HepG2 (cell line): ENCODE measurements around the gene C16orf86. TPM values are rescaled to one million over a fixed set of nuclear protein-coding genes. Genes with fewer than 3 reads are reported as not detected.

Experiments used
- ATAC-seq: fragments of 200-7000 bp; cut with Tn5 transposase; 3 replicates; pipeline ENCODE4 v1.9.1; 2020; ENCODE audit warnings: mild to moderate bottlenecking, moderate library complexity
- BruUV-seq: library from RNA; stranded (reverse); fragments of 400-500 nt; replicated peaks from 2 replicates; lab custom pipeline; 2021; lab: Mats Ljungman, UMichigan
- CTCF ChIA-PET: fragments of 300-600 bp; formaldehyde crosslinking; extraction: SDS; loops from one replicate; lab custom pipeline; 2021; ENCODE audit warnings: low total read pairs, inconsistent platforms, low intra/inter-chr PET ratio; lab: Yijun Ruan, JAX
- POLR2A ChIA-PET: fragments of 350-600 bp; sonication (Branson Sonifier 250); formaldehyde crosslinking; loops from one replicate; lab custom pipeline; 2020; ENCODE audit warnings: antibody characterized with exemption, inconsistent platforms; lab: Yijun Ruan, JAX
- DNase-seq: peaks from one replicate; pipeline ENCODE4 v3.0.0-alpha.2; 2015; ENCODE audit warnings: low spot score
- FAIRE-seq: peaks from 3 replicates; lab custom pipeline; 2011; peaks lifted over from hg19 to GRCh38; lab: Jason Lieb, UNC
- H2AFZ ChIP-seq: one replicate; pipeline ENCODE4 v1.6.1; 2011; ENCODE audit warnings: low read length, inconsistent platforms
- H3K27ac ChIP-seq: fragments of 300-600 bp; 3 replicates; pipeline ENCODE4 v1.8.0; 2011; ENCODE audit warnings: mixed run types, mild to moderate bottlenecking, mixed read lengths, low read length, inconsistent platforms; ENCODE audit not compliant: insufficient read depth; ENCODE audit errors: extremely low read length
- H3K27me3 ChIP-seq, 2 experiments: fragments of 200-600 bp in 1 of 2; 2 replicates in 1 of 2; 3 replicates in 1 of 2; pipeline versions ENCODE4 v1.6.0 to v1.8.0; 2011; ENCODE audit warnings: low read length in 2 of 2, mild to moderate bottlenecking in 2 of 2, moderate library complexity in 2 of 2, inconsistent platforms in 1 of 2; ENCODE audit not compliant: insufficient read depth in 2 of 2, control insufficient read depth in 1 of 2
- H3K36me3 ChIP-seq, 2 experiments: fragments of 200-600 bp in 1 of 2; replicated peaks in 1 of 2; 2 replicates in 1 of 2; 3 replicates in 1 of 2; pipeline versions ENCODE4 v1.5.1 to v1.8.0; 2011; ENCODE audit warnings: low read length in 2 of 2, inconsistent platforms in 1 of 2; ENCODE audit not compliant: insufficient read depth in 2 of 2, control insufficient read depth in 1 of 2
- H3K4me1 ChIP-seq: 2 replicates; pipeline ENCODE4 v1.5.1; 2012; ENCODE audit warnings: low read length, inconsistent platforms; ENCODE audit not compliant: insufficient read depth
- H3K4me2 ChIP-seq: 2 replicates; pipeline ENCODE4 v1.6.0; 2011; ENCODE audit warnings: low read depth, low read length, inconsistent platforms
- H3K4me3 ChIP-seq, 3 experiments: fragments of 200-600 bp in 1 of 3; sonication (generic), shearing (Covaris generic) in 1 of 3; replicated peaks in 1 of 3; 2 replicates each; pipeline ENCODE4 v1.5.1; 2011 to 2016; ENCODE audit warnings: low read length in 3 of 3, inconsistent platforms in 2 of 3, low read depth in 2 of 3, mild to moderate bottlenecking in 2 of 3, control low read depth in 1 of 3, mixed read lengths in 1 of 3; ENCODE audit not compliant: insufficient read depth in 1 of 3
- H3K79me2 ChIP-seq: one replicate; pipeline ENCODE4 v1.6.1; 2011; ENCODE audit warnings: low read length, inconsistent platforms; ENCODE audit not compliant: insufficient read depth
- H3K9ac ChIP-seq: 2 replicates; pipeline ENCODE4 v1.6.0; 2011; ENCODE audit warnings: mild to moderate bottlenecking, low read depth, low read length, inconsistent platforms; ENCODE audit not compliant: insufficient read depth
- H3K9me3 ChIP-seq: 2 replicates; pipeline ENCODE4 v1.5.1; 2012; ENCODE audit warnings: mild to moderate bottlenecking, low read length
- H4K20me1 ChIP-seq: 2 replicates; pipeline ENCODE4 v1.6.0; 2011; ENCODE audit warnings: inconsistent platforms, mild to moderate bottlenecking, low read length, moderate library complexity; ENCODE audit not compliant: insufficient read depth
- ARID2 ChIP-seq: sonication (generic); formaldehyde crosslinking; IDR thresholded peaks from 2 replicates; pipeline ENCODE4 v1.8.1; 2022; ENCODE audit warnings: mild to moderate bottlenecking, missing genetic modification reagents, borderline replicate concordance
- HNRNPH1 ChIP-seq: fragments of 200-400 bp; formaldehyde crosslinking; optimal IDR thresholded peaks from 2 replicates; pipeline ENCODE3; 2017; ENCODE audit warnings: mild to moderate bottlenecking, low read depth, low read length
- HNRNPL ChIP-seq: fragments of 200-400 bp; formaldehyde crosslinking; IDR thresholded peaks from 2 replicates; pipeline ENCODE4 v1.6.1; 2017; ENCODE audit warnings: mild to moderate bottlenecking, low read depth, low read length
- KDM2A ChIP-seq: sonication (generic); formaldehyde crosslinking; IDR thresholded peaks from 2 replicates; pipeline ENCODE4 v1.4.0; 2020; ENCODE audit warnings: low read depth, missing genetic modification reagents, borderline replicate concordance
- KDM6A ChIP-seq: IDR thresholded peaks from 2 replicates; pipeline ENCODE4 v1.6.1; 2016; ENCODE audit warnings: low read depth
- KLF16 ChIP-seq, 2 experiments: sonication (generic) in 1 of 2; formaldehyde crosslinking in 1 of 2; IDR thresholded peaks; 2 replicates each; pipeline versions ENCODE4 v1.6.1 to v1.8.0; 2016 to 2023; ENCODE audit warnings: missing genetic modification reagents in 2 of 2, missing compliant biosample characterization in 1 of 2
- MIXL1 ChIP-seq: IDR thresholded peaks from 2 replicates; pipeline ENCODE4 v1.6.1; 2016
- MXI1 ChIP-seq: IDR thresholded peaks from 3 replicates; pipeline ENCODE4 v1.6.1; 2012; ENCODE audit warnings: low read depth, low read length, inconsistent platforms, borderline replicate concordance
- PLRG1 ChIP-seq: fragments of 450-650 bp; conservative IDR thresholded peaks from 2 replicates; pipeline ENCODE4 v1.6.1; 2016
- RXRA ChIP-seq: sonication (generic); formaldehyde crosslinking; IDR thresholded peaks from 2 replicates; pipeline ENCODE4 v1.5.1; 2020; ENCODE audit warnings: missing genetic modification reagents
- SRSF1 ChIP-seq: fragments of 200-400 bp; formaldehyde crosslinking; optimal IDR thresholded peaks from 2 replicates; pipeline ENCODE3; 2017; ENCODE audit warnings: mild to moderate bottlenecking, low read depth, low read length, moderate library complexity
- ZFP1 ChIP-seq: IDR thresholded peaks from 2 replicates; pipeline ENCODE4 v1.6.1; 2016
- ZNF343 ChIP-seq: sonication (generic); formaldehyde crosslinking; IDR thresholded peaks from 2 replicates; pipeline ENCODE4 v1.4.0; 2020; ENCODE audit warnings: mild to moderate bottlenecking, missing genetic modification reagents
- ZNF550 ChIP-seq: sonication (generic); formaldehyde crosslinking; IDR thresholded peaks from 2 replicates; pipeline ENCODE4 v1.4.0; 2020; ENCODE audit warnings: mild to moderate bottlenecking, missing genetic modification reagents, borderline replicate concordance
- ZNF572 ChIP-seq: sonication (generic); formaldehyde crosslinking; IDR thresholded peaks from 2 replicates; pipeline ENCODE4 v1.5.1; 2020; ENCODE audit warnings: mild to moderate bottlenecking, missing genetic modification reagents
- ZNF777 ChIP-seq: sonication (generic); formaldehyde crosslinking; IDR thresholded peaks from 2 replicates; pipeline ENCODE4 v1.4.0; 2020; ENCODE audit warnings: missing genetic modification reagents
- ZNF879 ChIP-seq: sonication (generic); formaldehyde crosslinking; IDR thresholded peaks from 2 replicates; pipeline ENCODE4 v1.8.1; 2023; ENCODE audit warnings: missing genetic modification reagents
- WGBS: methylation state at CpG from one replicate; pipeline ENCODE4 v1.1.6; 2017; ENCODE audit warnings: low lambda C conversion rate; 5-methylcytosine and 5-hydroxymethylcytosine counted together
- in situ Hi-C: cut with HindIII; loops from 2 replicates; pipeline ENCODE4 v1.10.0; 2017; ENCODE audit warnings: low pct_unique_long_range_greater_than_20kb; ENCODE audit not compliant: extremely low pct_ligation_motif_present
- intact Hi-C: fragments of 100-400 bp; cut with micrococcal nuclease; formaldehyde crosslinking; loops from one replicate; pipeline ENCODE4 v1.10.0; 2022; ENCODE audit not compliant: unreplicated experiment
- polyA plus RNA-seq, 8 experiments: library from polyadenylated mRNA; depleted of rRNA in 3 of 8; stranded (reverse) in 7 of 8; unstranded in 1 of 8; fragments of >200 nt; fragmentation: Illumina TruSeq in 4 of 8; extraction: Trizol in 4 of 8; gene quantifications; 2 replicates each; pipeline versions ENCODE4 v1.2.1 to v1.2.3, GENCODE V29; 2011 to 2016; ENCODE audit warnings: low read depth in 4 of 8, missing spikeins in 1 of 8, mixed read lengths in 1 of 8; ENCODE audit not compliant: insufficient read depth in 1 of 8
- total RNA-seq, 5 experiments: library from RNA; depleted of rRNA; stranded (reverse); fragments of >200 nt; fragmentation: Illumina TruSeq; extraction: Trizol; gene quantifications; 2 replicates each; pipeline ENCODE4 v1.2.3, GENCODE V29; 2016; ENCODE audit warnings: low read depth in 1 of 5
- TF ChIP-seq, protein P1 (sequence below), 2 experiments: sonication (generic) in 1 of 2; formaldehyde crosslinking in 1 of 2; IDR thresholded peaks; 2 replicates each; pipeline versions ENCODE4 v1.5.1 to v1.6.1; 2011 to 2020; ENCODE audit warnings: borderline replicate concordance in 1 of 2, low read depth in 1 of 2, low read length in 1 of 2, mild to moderate bottlenecking in 1 of 2, missing genetic modification reagents in 1 of 2, moderate library complexity in 1 of 2
- TF ChIP-seq, protein P2 (sequence below): sonication (generic); formaldehyde crosslinking; IDR thresholded peaks from 2 replicates; pipeline ENCODE4 v1.5.0; 2020; ENCODE audit warnings: mild to moderate bottlenecking, missing genetic modification reagents
- TF ChIP-seq, protein P3 (sequence below): sonication (generic); formaldehyde crosslinking; IDR thresholded peaks from 2 replicates; pipeline ENCODE4 v1.5.1; 2020; ENCODE audit warnings: missing genetic modification reagents, mild to moderate bottlenecking, borderline replicate concordance

The C16orf86 gene
- total and polyA plus RNA-seq, 2 of the 13 experiments (the other 11 are each of a cell fraction or from before 2014, with no cell fraction given), result 1.5 to 3.1 TPM

DNA sequence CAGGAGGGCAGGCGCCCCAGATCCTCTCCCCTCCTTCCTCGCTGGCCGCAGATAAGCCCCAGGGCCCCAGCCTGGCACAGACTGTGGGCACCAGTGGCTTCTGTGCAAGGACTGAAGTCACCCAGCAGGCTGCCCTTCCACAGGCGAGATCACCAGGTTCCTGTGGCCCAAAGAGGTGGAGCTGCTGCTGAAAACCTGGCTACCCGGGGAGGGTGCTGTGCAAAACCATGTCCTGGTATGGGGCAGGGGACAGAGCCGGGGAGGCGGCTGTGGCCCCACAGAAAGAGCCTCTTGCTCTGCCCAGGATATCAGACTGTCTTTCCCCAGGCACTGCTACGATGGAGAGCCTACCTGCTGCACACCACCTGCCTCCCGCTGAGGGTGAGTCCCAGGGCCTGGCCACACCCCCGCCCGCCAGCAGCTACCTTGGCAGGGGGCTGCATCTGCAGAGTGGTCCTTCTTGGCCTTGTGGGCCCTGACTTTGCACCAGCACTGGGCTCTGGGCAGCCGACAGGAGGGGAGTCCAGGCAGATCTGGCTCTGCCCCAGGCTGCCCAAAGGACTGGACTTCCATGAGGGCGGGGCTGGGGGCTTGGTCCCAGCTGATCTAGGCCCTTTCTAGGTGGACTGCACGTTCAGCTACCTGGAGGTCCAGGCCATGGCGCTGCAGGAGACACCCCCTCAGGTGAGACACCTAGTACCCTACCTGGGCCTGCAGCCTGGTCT, 21.1 kb upstream of the C16orf86 start:
- Histone ChIP-seq H3K9ac (peak overlapping the region; percentile 11; the same call in 1 of the 2 replicates), H3K9me3 (no peaks in the 10 kb centered on the region), H3K4me2 (peak overlapping the region; percentile 99), H3K27ac (no peak overlapping the region), H2AFZ (no peak overlapping the region), H4K20me1 (peaks cover under 1% of the 10 kb centered on the region; the same call in 1 of the 2 replicates), H3K4me1 (peaks cover 32% of the 10 kb centered on the region), H3K79me2 (no peaks in the 10 kb centered on the region), H3K4me3 (peak overlapping the region; percentile 47 to 71 (median 65); a peak in 3 of 6 replicates), H3K27me3 (peaks cover 18 to 54% of the 10 kb centered on the region in 2 experiments), H3K36me3 (no peaks in the 10 kb centered on the region)
- CTCF ChIA-PET, result interaction anchor here (1.0 to 6.2 kb wide), 5 partner anchors 22 to 152 kb away, joined by 4 to 52 read pairs (median 8); partner anchors contain the start of gene CTCF
- in situ Hi-C loops (loop anchor here (5.0 kb wide), 1 partner anchor 98 kb away; no protein-coding TSS in a partner anchor), intact Hi-C loops (no loop called here)
- FAIRE-seq (no peak), ATAC-seq (peak; percentile 3), DNase-seq (no peak)
- no TSS peak for BruUV-seq
- POLR2A ChIA-PET, result no interaction called here
- WGBS, result 70% methylated on average over 10 of the region's 15 CpGs
- TF ChIP-seq ZFP1, result no peak
- TF ChIP-seq ARID2 (CRISPR knock-in tag), result no peak
- TF ChIP-seq ZNF343, result 0 out of 2 replicates have a peak, but pooled peaks have one; percentile 17
- TF ChIP-seq, protein P1, sequence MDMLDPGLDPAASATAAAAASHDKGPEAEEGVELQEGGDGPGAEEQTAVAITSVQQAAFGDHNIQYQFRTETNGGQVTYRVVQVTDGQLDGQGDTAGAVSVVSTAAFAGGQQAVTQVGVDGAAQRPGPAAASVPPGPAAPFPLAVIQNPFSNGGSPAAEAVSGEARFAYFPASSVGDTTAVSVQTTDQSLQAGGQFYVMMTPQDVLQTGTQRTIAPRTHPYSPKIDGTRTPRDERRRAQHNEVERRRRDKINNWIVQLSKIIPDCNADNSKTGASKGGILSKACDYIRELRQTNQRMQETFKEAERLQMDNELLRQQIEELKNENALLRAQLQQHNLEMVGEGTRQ (IDR thresholded peaks at IDR 0.05; ENCODE audit: low read depth, low read length), result no peak
- TF ChIP-seq, protein P1 (CRISPR knock-in tag; IDR thresholded peaks at IDR 0.05; ENCODE audit: borderline replicate concordance), result no peak
- TF ChIP-seq MXI1, result 0 out of 3 replicates have a peak, but pooled peaks have one; percentile 3
- no peak for TF ChIP-seq MIXL1 (CRISPR knock-in tag)
- TF ChIP-seq ZNF550, result no peak
- TF ChIP-seq KLF16 (CRISPR knock-in tag; IDR thresholded peaks at IDR 0.05), result 0 out of 4 replicates have a peak, but pooled peaks of 1 of the 2 experiments have one; percentile 29
- TF ChIP-seq KDM2A (CRISPR knock-in tag), result 0 out of 2 replicates have a peak, but pooled peaks have one; percentile 31
- no peak for TF ChIP-seq ZNF777 (CRISPR knock-in tag)
- peak; percentile 89; the same call in 1 of the 2 replicates for TF ChIP-seq ZNF572
- TF ChIP-seq HNRNPH1, result no peak
- TF ChIP-seq, protein P2, sequence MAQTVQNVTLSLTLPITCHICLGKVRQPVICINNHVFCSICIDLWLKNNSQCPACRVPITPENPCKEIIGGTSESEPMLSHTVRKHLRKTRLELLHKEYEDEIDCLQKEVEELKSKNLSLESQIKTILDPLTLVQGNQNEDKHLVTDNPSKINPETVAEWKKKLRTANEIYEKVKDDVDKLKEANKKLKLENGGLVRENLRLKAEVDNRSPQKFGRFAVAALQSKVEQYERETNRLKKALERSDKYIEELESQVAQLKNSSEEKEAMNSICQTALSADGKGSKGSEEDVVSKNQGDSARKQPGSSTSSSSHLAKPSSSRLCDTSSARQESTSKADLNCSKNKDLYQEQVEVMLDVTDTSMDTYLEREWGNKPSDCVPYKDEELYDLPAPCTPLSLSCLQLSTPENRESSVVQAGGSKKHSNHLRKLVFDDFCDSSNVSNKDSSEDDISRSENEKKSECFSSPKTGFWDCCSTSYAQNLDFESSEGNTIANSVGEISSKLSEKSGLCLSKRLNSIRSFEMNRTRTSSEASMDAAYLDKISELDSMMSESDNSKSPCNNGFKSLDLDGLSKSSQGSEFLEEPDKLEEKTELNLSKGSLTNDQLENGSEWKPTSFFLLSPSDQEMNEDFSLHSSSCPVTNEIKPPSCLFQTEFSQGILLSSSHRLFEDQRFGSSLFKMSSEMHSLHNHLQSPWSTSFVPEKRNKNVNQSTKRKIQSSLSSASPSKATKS (CRISPR knock-in tag), result no peak
- TF ChIP-seq SRSF1, result no peak
- peak; percentile 80; the same call in 1 of the 2 replicates for TF ChIP-seq HNRNPL
- TF ChIP-seq KDM6A, result no peak
- TF ChIP-seq, protein P3, sequence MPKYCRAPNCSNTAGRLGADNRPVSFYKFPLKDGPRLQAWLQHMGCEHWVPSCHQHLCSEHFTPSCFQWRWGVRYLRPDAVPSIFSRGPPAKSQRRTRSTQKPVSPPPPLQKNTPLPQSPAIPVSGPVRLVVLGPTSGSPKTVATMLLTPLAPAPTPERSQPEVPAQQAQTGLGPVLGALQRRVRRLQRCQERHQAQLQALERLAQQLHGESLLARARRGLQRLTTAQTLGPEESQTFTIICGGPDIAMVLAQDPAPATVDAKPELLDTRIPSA (CRISPR knock-in tag), result 0 out of 2 replicates have a peak, but pooled peaks have one; percentile 57
- TF ChIP-seq PLRG1, result no peak
- no peak for TF ChIP-seq ZNF879 (CRISPR knock-in tag)
- 0 out of 2 replicates have a peak, but pooled peaks have one; percentile 24 for TF ChIP-seq RXRA (CRISPR knock-in tag)
